A673 (cell line): Measurements from ENCODE around the gene MRAP2. TPM values are rescaled to one million over a fixed set of nuclear protein-coding genes. Genes with fewer than 3 reads are reported as not detected.

Experiments
- BruUV-seq: library from RNA; stranded (reverse); fragments of 400-500 nt; replicated peaks from 2 replicates; lab custom pipeline; 2021; lab: Mats Ljungman, UMichigan
- CTCF ChIA-PET: fragments of 300-600 bp; sonication (Branson Sonifier 250); formaldehyde crosslinking; loops from one replicate; lab custom pipeline; 2022; ENCODE audit warnings: antibody characterized with exemption; lab: Charles Lee
- POLR2A ChIA-PET: fragments of 300-600 bp; sonication (Branson Sonifier 250); formaldehyde crosslinking; loops from one replicate; lab custom pipeline; 2022; ENCODE audit warnings: antibody characterized with exemption; ENCODE audit not compliant: low non-redundant PET; lab: Charles Lee
- DNase-seq: peaks from one replicate; pipeline ENCODE4 v3.0.0-alpha.2; 2015; ENCODE audit warnings: low spot score
- H3K27ac ChIP-seq: fragments of 200-600 bp; sonication (generic); 2 replicates; pipeline ENCODE4 v1.5.1; 2016; ENCODE audit warnings: mixed run types, low read depth, mild to moderate bottlenecking, mixed read lengths, antibody characterized with exemption, low read length; ENCODE audit not compliant: poor library complexity, severe bottlenecking
- H3K27me3 ChIP-seq: fragments of 200-600 bp; sonication (generic); replicated peaks from 2 replicates; pipeline ENCODE4 v1.6.1; 2017; ENCODE audit warnings: mixed run types, low read depth, mild to moderate bottlenecking, mixed read lengths, antibody characterized with exemption, low read length; ENCODE audit not compliant: insufficient read depth, poor library complexity
- H3K36me3 ChIP-seq: fragments of 200-600 bp; sonication (generic); 2 replicates; pipeline ENCODE4 v1.6.1; 2016; ENCODE audit warnings: mixed run types, mild to moderate bottlenecking, mixed read lengths, antibody characterized with exemption, low read length; ENCODE audit not compliant: insufficient read depth, poor library complexity, severe bottlenecking
- H3K4me1 ChIP-seq: fragments of 200-600 bp; sonication (generic); 2 replicates; pipeline ENCODE4 v1.6.1; 2017; ENCODE audit warnings: mixed run types, mild to moderate bottlenecking, mixed read lengths, antibody characterized with exemption, low read length; ENCODE audit not compliant: insufficient read depth, poor library complexity, severe bottlenecking
- H3K4me3 ChIP-seq: fragments of 200-600 bp; sonication (generic); 2 replicates; pipeline ENCODE4 v1.5.1; 2016; ENCODE audit warnings: low read depth, mixed run types, mild to moderate bottlenecking, mixed read lengths, low read length; ENCODE audit not compliant: poor library complexity, severe bottlenecking
- H3K9me3 ChIP-seq: fragments of 200-600 bp; sonication (generic); 2 replicates; pipeline ENCODE4 v1.6.1; 2016; ENCODE audit warnings: mixed run types, low read depth, mild to moderate bottlenecking, mixed read lengths, antibody characterized with exemption, low read length; ENCODE audit not compliant: poor library complexity, severe bottlenecking
- CTCF ChIP-seq: fragments of 300-800, 200-600 bp; sonication (generic); conservative IDR thresholded peaks from 2 replicates; pipeline ENCODE4 v1.5.1; 2017; ENCODE audit warnings: low read depth, mild to moderate bottlenecking, antibody characterized with exemption, low read length, moderate library complexity, mixed read lengths
- EZH2 ChIP-seq: fragments of 200-600 bp; sonication (generic); IDR thresholded peaks from 2 replicates; pipeline ENCODE4 v1.6.1; 2017; ENCODE audit warnings: borderline replicate concordance, low read depth, mild to moderate bottlenecking, mixed read lengths, antibody characterized with exemption, low read length; ENCODE audit not compliant: poor library complexity, severe bottlenecking
- intact Hi-C: fragments of 100-400 bp; cut with micrococcal nuclease; formaldehyde crosslinking; loops from one replicate; pipeline ENCODE4 v1.10.0; 2022; ENCODE audit not compliant: unreplicated experiment
- total RNA-seq: library from RNA; stranded (reverse); gene quantifications from 2 replicates; pipeline ENCODE4 v1.2.3, GENCODE V29; 2021

Gene MRAP2
- total RNA-seq, 1 experiment from 2014 or later, result 0.34 TPM

- H3K27me3 ChIP-seq, result no peaks in the 10 kb centered on the region
- no peak overlapping the region for H3K27ac ChIP-seq
- DNase-seq, result no peak
- H3K36me3 ChIP-seq, result no peaks in the 10 kb centered on the region
- H3K4me3 ChIP-seq, result no peak overlapping the region
- peaks cover 5% of the 10 kb centered on the region for H3K4me1 ChIP-seq
- POLR2A ChIA-PET, result no interaction called here
- CTCF ChIA-PET, result no interaction called here
- no peaks in the 10 kb centered on the region for H3K9me3 ChIP-seq
- intact Hi-C loops, result no loop called here
- TF ChIP-seq EZH2 (no peak), CTCF (no peak)
- BruUV-seq, result no TSS peak
These were observed 24.3 kb downstream of the MRAP2 start for GRCh38 chr6:84057908-84058307.

GRCh38 chr6:84059082-84059481, 25.5 kb downstream of the MRAP2 start:
- Histone ChIP-seq H3K4me1 (no peaks in the 10 kb centered on the region), H3K36me3 (no peaks in the 10 kb centered on the region), H3K4me3 (no peak overlapping the region), H3K9me3 (no peaks in the 10 kb centered on the region), H3K27me3 (no peaks in the 10 kb centered on the region), H3K27ac (no peak overlapping the region)
- no TSS peak for BruUV-seq
- DNase-seq, result no peak
- TF ChIP-seq EZH2, result no peak
- no peak for TF ChIP-seq CTCF
- ChIA-PET CTCF (no interaction called here), POLR2A (interaction anchor here (0.6 kb wide), 1 partner anchor 22 kb away, joined by 4 read pairs; no protein-coding TSS in a partner anchor)
- intact Hi-C loops, result no loop called here

- Histone ChIP-seq H3K4me3 (no peak overlapping the region), H3K36me3 (no peaks in the 10 kb centered on the region), H3K27ac (no peak overlapping the region), H3K9me3 (no peaks in the 10 kb centered on the region), H3K27me3 (no peaks in the 10 kb centered on the region), H3K4me1 (no peaks in the 10 kb centered on the region)
- intact Hi-C loops, result no loop called here
- no peak for TF ChIP-seq EZH2
- no peak for TF ChIP-seq CTCF
- no TSS peak for BruUV-seq
- ChIA-PET CTCF (no interaction called here), POLR2A (no interaction called here)
- DNase-seq, result no peak
These were observed 27.6 kb downstream of the MRAP2 start for GRCh38 chr6:84061174-84061573.
